GM21360 (cell line): ENCODE results near the gene PEX10.
"Not testable (repeated sequence)": the region's sequence is repeated elsewhere in the genome, so short reads cannot be mapped to it uniquely, and the experiment has no call there.

Source experiments
- ATAC-seq: cut with Tn5 transposase; IDR thresholded peaks from one replicate; pipeline ENCODE4 v1.9.1; 2021; ENCODE audit warnings: mild to moderate bottlenecking, moderate library complexity; ENCODE audit not compliant: unreplicated experiment

PEX10 gene

GRCh38 chr1:2412395-2412772, at the start of gene PEX10:
Gene PEX10 (minus strand): TSS chr1:2412564. CDS start chr1:2412502, 62 bp downstream.
- ATAC-seq, result peak; percentile 75

DNA sequence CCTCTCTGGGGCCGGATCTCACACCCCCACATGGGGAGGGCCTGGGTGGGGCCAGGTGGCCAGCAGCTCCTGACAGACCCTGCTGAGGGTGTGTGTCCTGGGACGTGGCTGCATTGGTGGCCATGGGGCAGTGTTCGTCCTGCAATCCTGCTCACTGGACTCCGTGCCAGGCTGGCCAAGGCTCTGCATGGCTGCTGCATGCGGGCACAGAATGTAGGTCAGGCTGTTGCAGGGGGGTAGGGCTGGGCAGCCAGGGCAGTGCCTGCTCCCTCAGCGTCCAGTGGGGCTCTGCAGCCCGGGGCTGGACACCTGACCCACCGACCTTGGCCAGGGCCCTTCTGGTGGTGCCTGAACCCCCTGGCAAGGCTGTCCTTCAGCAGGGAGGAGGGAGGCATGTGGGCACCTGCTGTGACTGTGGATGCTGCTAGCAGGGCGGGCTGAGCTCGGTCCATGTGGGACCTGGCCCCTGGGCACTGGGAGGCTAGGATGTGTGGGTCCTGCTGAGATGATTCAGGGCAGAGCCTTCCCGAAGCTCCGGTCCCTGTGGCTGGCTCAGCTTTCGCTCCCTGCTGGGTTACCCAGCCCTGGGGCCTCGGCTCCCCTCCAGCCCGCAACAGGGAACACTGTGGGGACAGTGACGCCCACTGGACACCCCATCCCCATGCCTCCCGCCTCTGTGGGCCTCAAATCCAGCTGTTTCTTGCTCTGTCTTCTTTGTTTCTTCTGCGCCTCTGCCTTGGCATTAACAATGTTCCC, 48.8 kb upstream of the PEX10 start:
- no peak for ATAC-seq

GRCh38 chr1:2460203-2460602, 47.8 kb upstream of the PEX10 start:
- ATAC-seq, result no peak

DNA sequence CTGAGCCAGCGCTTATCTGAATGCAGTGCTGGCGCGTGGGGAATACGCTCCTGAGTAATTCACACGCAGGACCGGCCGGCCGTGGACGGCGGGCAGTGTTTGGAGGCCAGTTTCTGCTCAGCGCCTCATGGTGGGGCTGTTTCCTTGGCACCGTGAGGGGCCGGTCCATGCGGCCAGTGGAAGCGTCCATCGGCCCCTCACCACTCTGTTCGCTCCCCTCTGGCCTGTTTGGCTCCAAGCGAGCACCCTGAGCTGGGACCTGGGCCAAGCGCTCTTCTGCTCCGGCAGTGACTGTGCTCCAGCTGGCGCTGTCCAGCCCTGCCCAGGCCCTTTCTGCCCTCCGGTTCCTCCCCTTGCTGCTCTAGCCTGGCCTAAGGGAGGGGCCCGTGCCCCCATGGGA, 47.4 kb upstream of the PEX10 start:
- no peak for ATAC-seq

DNA sequence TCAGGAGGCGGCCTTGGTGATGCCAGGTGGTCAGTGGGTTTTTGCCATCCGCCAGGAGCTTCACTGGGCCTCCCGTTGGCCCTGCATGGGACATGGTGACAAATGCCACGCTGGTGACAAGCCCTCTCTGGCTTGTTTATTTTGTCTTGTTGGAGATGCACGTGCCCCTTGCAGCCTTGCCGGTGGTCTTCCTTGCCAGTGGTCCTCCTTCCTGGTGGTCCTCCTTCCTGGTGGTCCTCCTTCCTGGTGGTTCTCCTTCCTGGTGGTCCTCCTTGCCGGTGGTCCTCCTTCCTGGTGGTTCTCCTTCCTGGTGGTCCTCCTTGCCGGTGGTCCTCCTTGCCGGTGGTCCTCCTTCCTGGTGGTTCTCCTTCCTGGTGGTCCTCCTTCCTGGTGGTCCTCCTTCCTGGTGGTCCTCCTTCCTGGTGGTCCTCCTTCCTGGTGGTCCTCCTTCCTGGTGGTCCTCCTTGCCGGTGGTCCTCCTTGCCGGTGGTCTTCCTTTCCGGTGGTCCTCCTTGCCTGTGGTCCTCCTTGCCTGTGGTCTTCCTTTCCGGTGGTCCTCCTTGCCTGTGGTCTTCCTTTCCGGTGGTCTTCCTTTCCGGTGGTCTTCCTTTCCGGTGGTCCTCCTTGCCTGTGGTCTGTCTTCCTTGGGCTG, 46.9 kb upstream of the PEX10 start:
- not testable (repeated sequence) for ATAC-seq

DNA sequence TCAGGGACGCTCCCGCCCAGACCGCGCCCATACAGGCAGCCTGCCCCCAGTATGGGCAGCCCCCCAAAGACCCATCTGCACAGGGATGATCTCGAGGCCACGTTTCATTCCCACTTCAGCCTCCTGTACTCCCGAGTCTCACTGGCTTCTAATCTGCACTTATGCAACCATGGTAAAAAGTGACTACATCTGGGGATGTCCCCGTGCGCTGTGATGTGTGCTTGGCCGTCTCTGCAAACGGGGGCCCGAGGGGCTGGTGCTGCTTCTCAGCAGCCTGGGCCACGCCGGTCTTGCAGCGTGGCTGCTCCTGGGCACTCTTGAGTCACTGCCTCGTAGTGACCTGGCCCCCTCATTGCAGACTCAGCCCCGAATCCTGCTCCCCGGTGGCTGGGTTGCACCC, 46.3 kb upstream of the PEX10 start:
- ATAC-seq, result no peak

DNA sequence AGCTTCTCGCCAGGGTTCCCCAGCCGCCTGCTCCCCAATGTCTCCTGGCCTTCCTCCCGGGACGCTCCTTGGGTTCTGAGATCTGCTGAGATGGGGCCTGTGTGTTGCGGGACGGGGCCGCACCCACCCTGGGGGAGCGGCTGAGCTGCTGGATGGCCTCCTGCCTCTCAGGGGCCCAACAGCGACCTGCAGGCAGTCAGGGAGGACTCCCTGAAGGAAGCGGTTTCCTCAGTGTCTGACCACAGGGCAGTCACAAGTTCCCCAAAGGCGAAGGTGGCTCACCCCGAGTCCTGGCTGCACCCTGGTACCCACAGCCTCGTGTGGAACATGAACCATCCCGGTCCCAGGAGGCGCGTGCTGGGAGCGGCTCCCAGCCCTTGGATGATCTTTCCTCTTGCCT, 45.1 kb upstream of the PEX10 start:
- ATAC-seq, result no peak

DNA sequence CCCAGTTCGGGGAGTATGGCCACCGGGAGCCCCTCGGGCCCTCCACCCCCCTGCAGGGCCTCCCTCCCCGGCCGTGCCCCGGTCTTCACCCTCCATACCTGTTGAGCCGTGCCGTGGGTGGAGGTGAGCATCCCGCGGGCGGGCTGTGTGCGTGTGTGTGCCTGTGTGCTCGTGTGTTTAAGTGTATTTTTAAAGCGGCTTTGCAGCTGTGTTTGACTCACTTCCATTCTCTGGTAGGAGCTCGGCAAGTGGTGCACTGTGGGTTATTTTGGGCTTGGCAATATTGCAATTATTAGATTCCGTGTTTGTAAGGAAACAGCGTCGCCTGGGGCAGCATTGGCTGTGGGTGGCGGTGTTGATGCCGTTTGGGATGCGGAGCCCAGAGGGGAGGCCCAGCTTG, 43.4 kb upstream of the PEX10 start:
- ATAC-seq, result no peak

GRCh38 chr1:2454227-2454626, 41.9 kb upstream of the PEX10 start:
- ATAC-seq, result no peak

GRCh38 chr1:2452932-2453315, 40.6 kb upstream of the PEX10 start:
- ATAC-seq, result no peak

- ATAC-seq, result no peak
Measured at GRCh38 chr1:2452201-2452931, 40.0 kb upstream of the PEX10 start.

DNA sequence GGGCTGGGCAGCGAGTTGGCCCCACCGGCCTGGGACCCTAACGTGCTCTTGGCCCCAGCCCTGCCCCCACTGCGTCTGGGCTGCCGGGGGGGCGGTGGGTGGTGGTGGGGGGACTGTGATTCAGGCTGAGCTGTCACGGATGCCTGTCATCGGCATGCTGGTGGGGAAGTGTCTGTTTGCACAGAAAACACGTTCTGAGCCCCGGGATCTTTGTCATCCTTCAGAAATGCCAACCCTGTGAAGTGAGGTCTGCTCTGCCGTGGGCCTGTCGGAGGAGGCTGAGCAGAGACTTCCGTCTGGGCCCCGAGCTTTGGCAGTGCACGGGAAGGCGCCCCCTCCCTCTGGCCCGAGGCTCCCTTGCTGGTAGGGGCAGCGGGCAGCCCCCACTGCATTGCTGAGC, 39.4 kb upstream of the PEX10 start:
- no peak for ATAC-seq

DNA sequence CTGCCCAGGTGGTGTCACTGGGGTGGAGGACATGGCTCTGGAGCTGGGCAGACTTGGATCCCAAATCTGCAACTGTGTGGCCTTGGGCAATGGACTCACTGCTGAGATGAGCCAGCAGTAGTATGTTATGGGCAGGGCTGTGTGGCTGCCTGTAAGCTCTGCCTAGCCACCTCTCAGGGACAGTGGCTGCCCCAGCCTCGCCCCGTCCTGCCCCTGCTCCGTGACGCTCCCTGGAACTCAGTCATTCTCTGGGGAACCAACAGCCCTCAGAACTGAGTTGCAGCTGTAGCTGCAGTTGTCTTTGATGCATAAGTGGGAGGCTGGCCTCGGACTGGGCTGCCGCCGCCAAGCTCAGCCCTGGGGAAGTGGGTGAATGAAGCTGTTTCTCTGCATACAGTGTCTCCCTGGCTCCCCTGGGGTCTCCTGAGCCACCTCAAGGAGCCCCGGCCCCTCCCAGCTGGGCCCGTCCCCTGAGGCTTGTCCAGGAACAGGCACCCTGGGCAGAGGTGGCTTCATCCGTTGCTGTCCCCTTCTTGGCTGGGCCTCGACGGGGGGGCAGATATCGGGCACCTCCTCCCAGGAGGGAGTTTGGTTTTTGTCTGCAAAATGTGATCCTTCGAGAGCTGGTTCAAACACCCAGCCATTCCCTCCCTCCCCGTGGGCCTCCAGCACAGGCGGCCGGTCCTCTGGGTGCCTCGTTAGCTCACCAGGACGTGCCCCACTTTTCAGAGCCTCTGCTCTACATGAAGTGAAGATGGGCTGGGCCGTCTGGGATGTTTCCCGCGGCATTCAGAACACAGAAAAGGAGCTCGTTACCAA, 37.5 kb upstream of the PEX10 start:
- ATAC-seq, result no peak

DNA sequence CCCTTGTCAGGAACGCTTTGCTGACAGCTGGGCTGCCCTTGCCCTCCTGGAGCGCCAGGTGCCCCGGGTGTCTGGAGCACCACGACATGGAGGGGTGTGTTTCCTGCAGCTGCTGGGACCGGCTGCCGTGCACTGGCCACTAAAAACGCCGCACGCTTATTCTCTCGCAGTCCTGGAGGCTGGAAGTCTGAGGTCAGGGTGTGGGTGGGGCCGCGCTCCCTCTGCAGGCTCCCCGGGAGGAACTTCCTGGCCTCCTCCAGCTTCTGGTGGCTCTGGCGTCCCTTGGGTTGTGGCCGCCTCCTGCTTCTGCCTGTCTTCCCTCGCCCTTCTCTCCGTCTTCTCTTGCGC, 35.7 kb upstream of the PEX10 start:
- no peak for ATAC-seq

DNA sequence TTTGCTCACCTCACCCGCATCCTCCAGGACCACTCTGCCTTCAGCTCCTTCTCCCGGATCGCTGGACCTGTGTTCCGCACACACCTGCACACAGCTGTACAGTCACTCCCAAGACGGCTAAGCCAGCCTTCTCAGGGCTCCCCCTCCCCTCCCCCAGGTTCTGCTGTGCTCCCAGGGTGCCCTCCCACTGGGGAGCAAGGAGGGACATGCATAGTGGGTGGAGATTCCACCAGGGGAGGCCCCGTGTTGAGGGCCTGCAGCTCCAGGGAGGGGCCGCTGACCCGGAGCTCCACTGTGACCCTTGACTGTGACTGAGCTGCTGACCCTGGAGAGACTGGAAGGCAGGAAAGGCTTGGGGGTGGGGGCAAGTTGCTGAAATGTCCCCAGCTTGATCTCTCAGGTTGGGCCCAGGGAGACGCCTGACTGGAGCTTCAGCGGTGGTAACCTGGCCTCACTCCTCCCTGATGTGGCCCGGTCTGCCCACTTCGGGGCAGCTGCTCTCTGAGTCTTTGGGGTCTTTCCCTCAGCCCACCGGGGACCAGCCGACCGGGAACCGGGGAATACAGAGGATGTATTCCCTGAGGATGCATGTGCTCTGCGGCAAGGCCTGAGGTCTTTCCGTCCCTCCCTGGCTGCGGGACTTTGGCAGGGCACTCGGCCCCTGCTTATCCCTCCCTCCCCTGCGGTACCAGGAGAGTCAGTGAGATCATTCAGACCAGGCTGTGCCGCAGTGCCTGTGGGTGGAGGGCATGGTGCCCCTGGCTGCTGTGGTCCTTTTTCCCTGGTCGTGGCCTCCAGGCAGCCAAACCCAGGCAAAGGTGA, 35.1 kb upstream of the PEX10 start:
- no peak for ATAC-seq

GRCh38 chr1:2446861-2447260, 34.5 kb upstream of the PEX10 start:
- no peak for ATAC-seq

GRCh38 chr1:2446394-2446793, 34.0 kb upstream of the PEX10 start:
- ATAC-seq, result no peak

DNA sequence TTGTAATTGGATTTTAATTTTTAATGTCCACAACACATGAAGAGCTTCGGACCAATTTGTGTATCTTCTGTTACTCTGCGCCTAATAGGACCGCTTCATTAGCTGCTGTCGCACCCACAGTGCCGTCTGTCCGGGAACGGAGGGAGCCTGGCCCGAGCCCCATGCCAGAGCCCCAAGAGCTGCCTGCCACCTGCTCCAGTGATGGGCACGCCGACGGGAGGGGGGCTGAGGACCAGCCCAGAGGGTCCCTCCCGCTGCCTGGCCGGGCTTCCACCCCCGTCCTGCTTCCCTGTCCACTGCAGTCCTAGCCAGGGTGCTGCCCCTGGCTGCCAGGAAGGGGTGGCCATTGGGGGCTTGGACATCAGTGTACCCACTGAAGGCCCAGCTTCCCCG, 33.5 kb upstream of the PEX10 start:
- no peak for ATAC-seq

DNA sequence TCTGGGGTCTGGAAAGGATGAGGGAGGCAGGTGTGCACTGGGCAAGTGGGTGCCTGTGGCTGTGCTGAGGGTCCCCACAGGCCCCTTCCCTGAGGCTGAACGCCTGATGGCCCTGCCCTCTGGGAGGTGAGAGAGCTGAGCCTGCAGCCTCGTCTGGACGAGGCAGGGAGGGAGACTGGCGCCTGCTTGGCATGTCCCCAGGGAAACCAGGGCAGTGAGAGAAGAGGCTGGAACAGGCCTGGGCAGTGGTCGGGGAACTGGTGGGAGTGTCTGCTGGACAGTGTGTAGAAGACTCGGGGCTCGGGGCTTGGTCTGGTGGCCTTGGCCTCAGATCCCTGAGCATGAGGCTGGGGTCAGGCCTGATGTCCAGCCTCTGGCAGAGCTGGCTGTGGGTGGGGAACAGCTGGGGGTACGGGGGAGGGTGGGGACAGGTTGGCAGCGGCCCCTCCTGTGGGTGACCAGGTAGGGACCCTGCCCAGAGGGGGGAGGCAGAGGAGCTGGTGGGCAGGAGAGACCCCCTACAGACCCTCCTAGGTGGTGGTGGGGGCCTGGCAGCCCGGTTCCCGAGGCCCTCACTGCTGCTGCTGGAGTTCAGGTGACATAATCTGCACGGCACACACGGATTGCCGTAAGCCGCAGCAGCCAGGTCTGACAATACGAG, 32.9 kb upstream of the PEX10 start:
- no peak for ATAC-seq

GRCh38 chr1:2444138-2444591, 31.8 kb upstream of the PEX10 start:
- no peak for ATAC-seq
